ENCODE data around the gene IGFL3. TPM values are rescaled to one million over a fixed set of nuclear protein-coding genes. Genes with fewer than 3 reads are reported as not detected.
"Not testable (repeated sequence)": the region's sequence is repeated elsewhere in the genome, so short reads cannot be mapped to it uniquely, and the experiment has no call there.

Gene IGFL3
- total RNA-seq, 2 donors from 2014 or later, result not detected

DNA sequence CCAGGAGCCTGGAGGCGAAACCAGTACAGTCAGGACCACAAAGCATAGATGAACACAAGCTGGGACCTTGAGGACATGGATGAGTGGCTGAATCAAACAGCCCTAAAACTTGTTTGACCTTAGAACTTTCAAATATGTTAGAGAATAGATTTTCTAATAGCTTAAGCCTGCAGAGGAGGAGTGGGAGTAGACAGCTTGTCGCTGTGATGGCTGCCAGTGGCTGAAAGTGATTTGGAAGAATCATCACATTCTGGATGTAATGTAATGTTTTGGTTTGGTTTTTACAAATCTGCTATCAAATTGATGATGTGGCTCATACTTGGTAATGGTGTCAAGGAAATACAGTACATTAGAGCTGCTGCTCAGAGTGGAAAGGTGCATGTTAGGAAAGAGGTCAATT lies 12.0 kb downstream of the IGFL3 start:
- Histone ChIP-seq H3K9ac (ENCODE audit: low read depth in 2 of 2, low read length in 2 of 2) (no peak overlapping the region), H3K27ac (no peak overlapping the region), H3K9me3 (no peaks in the 10 kb centered on the region), H3K4me1 (no peaks in the 10 kb centered on the region), H3K27me3 (no peaks in the 10 kb centered on the region), H3K36me3 (no peaks in the 10 kb centered on the region), H3K4me3 (no peak overlapping the region)
- intact Hi-C loops (cut with DNase I), result no loop called here
- no peak for DNase-seq
- TF ChIP-seq, protein P1, sequence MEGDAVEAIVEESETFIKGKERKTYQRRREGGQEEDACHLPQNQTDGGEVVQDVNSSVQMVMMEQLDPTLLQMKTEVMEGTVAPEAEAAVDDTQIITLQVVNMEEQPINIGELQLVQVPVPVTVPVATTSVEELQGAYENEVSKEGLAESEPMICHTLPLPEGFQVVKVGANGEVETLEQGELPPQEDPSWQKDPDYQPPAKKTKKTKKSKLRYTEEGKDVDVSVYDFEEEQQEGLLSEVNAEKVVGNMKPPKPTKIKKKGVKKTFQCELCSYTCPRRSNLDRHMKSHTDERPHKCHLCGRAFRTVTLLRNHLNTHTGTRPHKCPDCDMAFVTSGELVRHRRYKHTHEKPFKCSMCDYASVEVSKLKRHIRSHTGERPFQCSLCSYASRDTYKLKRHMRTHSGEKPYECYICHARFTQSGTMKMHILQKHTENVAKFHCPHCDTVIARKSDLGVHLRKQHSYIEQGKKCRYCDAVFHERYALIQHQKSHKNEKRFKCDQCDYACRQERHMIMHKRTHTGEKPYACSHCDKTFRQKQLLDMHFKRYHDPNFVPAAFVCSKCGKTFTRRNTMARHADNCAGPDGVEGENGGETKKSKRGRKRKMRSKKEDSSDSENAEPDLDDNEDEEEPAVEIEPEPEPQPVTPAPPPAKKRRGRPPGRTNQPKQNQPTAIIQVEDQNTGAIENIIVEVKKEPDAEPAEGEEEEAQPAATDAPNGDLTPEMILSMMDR (IDR thresholded peaks at IDR 0.05), result no peak

DNA sequence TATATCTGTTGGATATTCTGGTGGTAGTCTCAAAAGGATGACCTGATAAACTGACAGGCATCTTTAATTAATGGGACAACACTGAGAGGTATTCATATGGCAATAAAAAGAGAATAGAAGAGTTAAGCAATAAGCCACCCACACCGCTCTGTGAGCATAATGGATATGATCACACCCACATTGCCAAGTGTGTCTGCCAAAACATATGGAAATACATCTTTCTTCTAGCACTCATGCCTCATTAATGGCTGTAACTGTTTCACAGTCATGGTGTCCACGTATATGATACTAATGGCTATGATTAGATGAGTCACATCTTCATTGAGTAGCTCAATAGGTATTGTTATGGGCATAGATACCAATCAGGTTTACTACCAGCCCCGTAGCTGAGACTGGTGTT lies 13.1 kb downstream of the IGFL3 start:
- Histone ChIP-seq H3K4me3 (no peak overlapping the region), H3K36me3 (no peaks in the 10 kb centered on the region), H3K27ac (no peak overlapping the region), H3K4me1 (no peaks in the 10 kb centered on the region), H3K27me3 (no peaks in the 10 kb centered on the region), H3K9ac (ENCODE audit: low read depth in 2 of 2, low read length in 2 of 2) (no peak overlapping the region), H3K9me3 (no peaks in the 10 kb centered on the region)
- DNase-seq, result no peak
- TF ChIP-seq, protein P1 (IDR thresholded peaks at IDR 0.05), result no peak
- intact Hi-C loops (cut with DNase I), result no loop called here

DNA sequence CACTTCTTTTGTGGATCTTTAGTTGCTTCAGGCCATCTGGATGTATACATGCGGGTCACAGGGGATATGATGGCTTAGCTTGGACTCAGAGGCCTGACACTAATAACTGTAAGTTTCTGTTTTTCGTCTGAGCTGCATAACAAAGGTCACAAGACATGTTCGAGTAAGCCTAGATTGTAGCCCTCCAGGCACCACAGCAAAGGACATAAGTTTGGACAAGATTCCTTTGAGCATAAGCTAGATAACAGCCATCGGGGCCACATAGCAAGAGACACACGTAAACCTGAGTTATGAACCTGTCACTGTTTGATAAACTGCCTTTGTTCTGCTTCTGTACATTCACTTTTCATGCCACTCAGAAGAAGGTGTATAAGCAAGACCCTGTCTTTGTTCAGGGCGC lies 14.6 kb downstream of the IGFL3 start:
- intact Hi-C loops (cut with DNase I), result no loop called here
- TF ChIP-seq, protein P1 (IDR thresholded peaks at IDR 0.05), result no peak
- Histone ChIP-seq H3K27me3 (no peaks in the 10 kb centered on the region), H3K4me1 (no peaks in the 10 kb centered on the region), H3K36me3 (no peaks in the 10 kb centered on the region), H3K9me3 (no peaks in the 10 kb centered on the region), H3K4me3 (no peak overlapping the region), H3K9ac (ENCODE audit: low read depth in 2 of 2, low read length in 2 of 2) (no peak overlapping the region), H3K27ac (no peak overlapping the region)
- DNase-seq, result no peak

DNA sequence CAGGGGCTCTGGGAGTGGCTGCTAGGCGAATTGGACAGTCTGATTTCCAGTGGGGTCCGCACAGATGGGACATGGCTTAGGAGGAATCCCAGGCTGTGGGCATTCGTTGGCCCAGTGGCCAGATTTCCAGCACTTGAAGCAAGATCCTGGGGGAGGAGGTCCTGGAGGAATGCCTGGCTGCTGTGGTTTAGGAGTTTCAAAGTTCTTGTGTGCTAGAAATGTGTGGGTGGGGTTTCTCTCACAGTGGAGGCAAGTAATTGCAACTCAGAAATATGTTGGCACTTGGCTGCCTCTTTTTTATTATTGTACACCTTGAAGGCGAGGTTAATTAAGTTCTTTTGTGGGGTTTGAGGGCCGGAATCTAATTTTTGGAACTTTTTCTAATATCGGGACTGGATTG lies 17.1 kb downstream of the IGFL3 start:
- Histone ChIP-seq H3K4me3 (no peak overlapping the region), H3K36me3 (no peaks in the 10 kb centered on the region), H3K9ac (ENCODE audit: low read depth in 2 of 2, low read length in 2 of 2) (no peak overlapping the region), H3K27me3 (no peaks in the 10 kb centered on the region), H3K9me3 (no peaks in the 10 kb centered on the region), H3K4me1 (no peaks in the 10 kb centered on the region), H3K27ac (no peak overlapping the region)
- DNase-seq, result no peak
- TF ChIP-seq, protein P1 (IDR thresholded peaks at IDR 0.05), result no peak
- intact Hi-C loops (cut with DNase I), result no loop called here

DNA sequence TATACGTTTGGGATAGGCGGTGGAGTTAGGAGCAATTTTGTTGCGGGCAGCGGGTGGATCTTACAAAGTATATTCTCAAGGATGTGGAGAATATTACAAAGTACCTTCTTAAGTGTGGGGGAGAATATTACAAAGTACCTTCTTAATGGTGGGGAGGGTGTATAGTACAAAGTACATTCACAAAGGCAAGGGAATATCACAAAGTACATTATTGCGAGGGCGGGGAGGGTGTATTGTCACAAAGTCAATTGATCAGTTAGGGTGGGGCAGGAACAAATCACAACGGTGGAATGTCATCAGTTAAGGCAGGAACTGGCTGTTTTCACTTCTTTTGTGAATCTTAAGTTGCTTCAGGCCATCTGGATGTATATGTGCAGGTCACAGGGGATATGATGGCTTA lies 22.2 kb downstream of the IGFL3 start:
- H3K27me3 ChIP-seq; H3K27ac ChIP-seq; H3K4me1 ChIP-seq; intact Hi-C loops (cut with DNase I); H3K9me3 ChIP-seq; DNase-seq; H3K4me3 ChIP-seq; H3K36me3 ChIP-seq; H3K9ac ChIP-seq (ENCODE audit: low read depth in 2 of 2, low read length in 2 of 2): not testable (repeated sequence)

DNA sequence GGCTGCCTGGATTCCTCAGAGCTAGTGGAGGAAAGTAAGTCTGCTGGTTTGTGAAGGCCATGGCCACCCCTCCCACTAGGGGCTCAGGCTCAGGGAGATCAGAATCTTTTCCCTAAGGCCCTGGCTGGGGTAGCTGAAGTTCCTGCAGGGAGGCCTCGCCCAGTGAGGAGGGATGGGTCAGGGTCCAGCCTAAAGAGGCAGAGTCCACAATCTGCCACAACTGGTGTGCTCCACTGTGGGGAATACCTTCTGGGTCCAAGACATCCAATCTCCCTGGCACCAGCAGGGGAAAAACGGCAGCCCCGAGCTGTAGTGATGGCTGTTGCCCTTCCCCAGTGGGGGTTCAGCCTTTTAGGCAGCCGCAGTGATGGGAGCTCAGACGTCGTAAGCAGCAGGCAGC lies 23.2 kb downstream of the IGFL3 start:
- TF ChIP-seq, protein P1 (IDR thresholded peaks at IDR 0.05), result no peak
- H3K36me3 ChIP-seq, result no peaks in the 10 kb centered on the region
- H3K4me1 ChIP-seq, result no peaks in the 10 kb centered on the region
- intact Hi-C loops (cut with DNase I), result no loop called here
- no peak overlapping the region for H3K9ac ChIP-seq (ENCODE audit: low read depth in 2 of 2, low read length in 2 of 2)
- H3K27me3 ChIP-seq, result no peaks in the 10 kb centered on the region
- no peak for DNase-seq
- no peaks in the 10 kb centered on the region for H3K9me3 ChIP-seq
- no peak overlapping the region for H3K4me3 ChIP-seq
- H3K27ac ChIP-seq, result no peak overlapping the region

All from colonic mucosa (tissue), 4 donors.